NOMO-1 treated with dmso at 0.1 percent for 144 hours (cell line): ENCODE results near the gene C11orf52.

Experiments
- DNase-seq: peaks from one replicate; lab custom pipeline; 2025; ENCODE audit not compliant: unreplicated experiment; lab: John Stamatoyannopoulos, UW

The C11orf52 gene

GRCh38 chr11:111974446-111974845, 55.7 kb downstream of the C11orf52 start:
- no peak for DNase-seq

DNA sequence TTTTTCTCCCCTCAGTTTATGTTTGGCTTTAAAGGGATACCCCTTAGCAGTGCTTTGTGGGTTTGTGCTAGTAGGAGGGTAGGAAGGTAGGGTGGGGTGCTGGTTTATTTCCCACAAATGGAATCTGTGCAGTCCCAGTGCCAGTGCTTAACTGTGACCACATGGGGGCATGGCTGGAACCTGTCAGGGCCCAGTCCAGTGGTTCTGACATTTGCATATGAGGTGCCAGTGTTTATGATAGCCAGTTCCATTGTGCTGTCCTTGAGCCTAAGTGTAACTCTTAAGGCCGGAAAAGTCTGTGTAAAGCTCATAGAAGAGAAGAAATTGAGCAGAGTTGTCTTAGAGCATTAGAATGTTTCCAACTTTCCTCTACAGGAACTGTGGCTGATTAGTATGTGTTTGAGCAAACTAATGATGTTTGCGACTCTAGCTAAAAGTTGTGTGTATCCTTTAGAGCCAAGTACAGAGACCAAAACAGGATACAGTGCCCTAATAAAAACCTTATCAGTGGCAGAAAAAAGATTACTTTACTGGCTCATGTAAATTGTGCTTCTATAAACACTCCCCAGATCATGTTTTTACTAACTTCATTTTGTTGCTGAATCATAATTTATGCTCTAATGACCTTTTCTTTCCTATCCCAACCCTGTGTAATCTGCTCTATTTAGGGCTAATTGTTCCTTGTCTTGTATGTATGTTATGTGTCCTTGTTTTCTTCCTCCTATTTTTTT, 56.5 kb downstream of the C11orf52 start:
- DNase-seq: no peak

DNA sequence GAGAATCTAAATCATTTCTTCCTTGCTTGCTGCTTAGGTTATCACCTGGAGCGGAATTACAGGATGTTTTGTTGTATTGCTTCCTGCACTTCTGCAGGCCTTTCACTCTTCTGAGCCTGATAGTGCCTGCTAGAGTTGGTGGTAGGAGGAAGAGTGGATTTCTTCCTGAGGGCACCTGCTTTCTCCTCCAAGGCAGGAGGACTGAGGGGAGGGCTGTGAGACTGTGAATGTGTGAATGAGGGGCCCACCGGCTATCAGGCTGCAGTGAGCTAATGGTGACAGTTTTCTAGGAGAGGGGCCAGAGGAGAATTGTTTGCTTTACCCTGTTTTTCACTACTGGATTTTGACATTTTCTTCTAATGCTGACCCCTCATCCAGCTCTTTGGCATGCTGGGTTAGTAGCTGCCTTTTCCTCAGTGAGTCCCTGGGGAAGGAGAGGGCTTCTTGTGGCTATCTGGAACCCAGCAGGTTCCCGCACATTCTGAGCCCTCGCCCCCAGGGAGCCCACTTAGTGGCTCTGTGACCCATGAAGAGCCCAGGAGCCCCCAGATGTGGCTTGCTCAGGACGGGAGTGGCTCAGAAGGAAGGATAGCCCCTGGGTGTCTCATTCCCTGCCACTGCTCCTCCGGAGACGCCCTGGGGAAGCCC, 57.5 kb downstream of the C11orf52 start:
- no peak for DNase-seq
